Central memory CD8-positive, alpha-beta T cell (primary cell): Measurements from ENCODE around the gene ADAMTS5.

ENCODE experiments used
- ATAC-seq: fragments of 150-1000 bp; cut with Tn5 transposase; replicated peaks from 2 replicates; pipeline ENCODE4 v1.10.0; 2022; ENCODE audit warnings: mild to moderate bottlenecking, moderate FRiP score, moderate number of reproducible peaks; ENCODE audit not compliant: poor library complexity, severe bottlenecking; ENCODE audit errors: extremely low read depth
- DNase-seq, 2 donors: peaks; one replicate each; pipeline ENCODE4 v3.0.0; 2021; ENCODE audit warnings: low spot score in 2 of 2
- H3K27ac Mint-ChIP-seq: one replicate; pipeline ENCODE4 v1.8.0; 2022; ENCODE audit warnings: low read depth, mild to moderate bottlenecking, moderate library complexity, mixed read lengths
- H3K27me3 Mint-ChIP-seq: one replicate; pipeline ENCODE4 v1.8.0; 2022; ENCODE audit warnings: mixed read lengths
- H3K36me3 Mint-ChIP-seq: one replicate; pipeline ENCODE4 v1.8.0; 2022; ENCODE audit warnings: mild to moderate bottlenecking, moderate library complexity, mixed read lengths; ENCODE audit not compliant: insufficient read depth
- H3K4me1 Mint-ChIP-seq: one replicate; pipeline ENCODE4 v1.8.0; 2022; ENCODE audit warnings: mixed read lengths
- H3K4me3 Mint-ChIP-seq: one replicate; pipeline ENCODE4 v1.8.0; 2022; ENCODE audit warnings: mild to moderate bottlenecking, moderate library complexity, mixed read lengths
- H3K9me3 Mint-ChIP-seq: one replicate; pipeline ENCODE4 v1.8.0; 2022; ENCODE audit warnings: mixed read lengths

The ADAMTS5 gene

DNA sequence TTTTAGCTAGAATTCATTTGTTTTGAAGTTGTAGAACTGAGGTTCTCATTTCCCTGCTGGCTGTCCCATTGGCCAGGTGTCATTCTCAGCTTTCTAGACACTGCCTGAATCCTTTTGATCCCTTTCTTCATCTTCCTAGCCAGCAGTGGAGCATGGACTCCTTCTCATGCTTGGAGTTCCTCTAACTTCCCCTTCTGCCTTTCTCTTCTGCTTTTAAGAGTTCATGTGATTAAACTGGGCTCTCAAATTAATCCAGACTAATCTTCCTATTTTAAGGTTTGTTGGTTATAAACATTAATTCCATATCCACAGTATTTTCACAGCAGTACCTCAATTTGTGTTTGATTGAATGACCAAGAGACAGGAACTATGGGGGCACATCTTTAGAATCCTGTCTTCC, 52.3 kb downstream of the ADAMTS5 start:
- Mint-ChIP-seq H3K4me3 (no peak overlapping the region), H3K36me3 (no peaks in the 10 kb centered on the region), H3K27ac (no peak overlapping the region), H3K9me3 (peaks cover 6% of the 10 kb centered on the region), H3K27me3 (no peaks in the 10 kb centered on the region), H3K4me1 (no peaks in the 10 kb centered on the region)
- ATAC-seq (no peak), DNase-seq (no peak)

DNA sequence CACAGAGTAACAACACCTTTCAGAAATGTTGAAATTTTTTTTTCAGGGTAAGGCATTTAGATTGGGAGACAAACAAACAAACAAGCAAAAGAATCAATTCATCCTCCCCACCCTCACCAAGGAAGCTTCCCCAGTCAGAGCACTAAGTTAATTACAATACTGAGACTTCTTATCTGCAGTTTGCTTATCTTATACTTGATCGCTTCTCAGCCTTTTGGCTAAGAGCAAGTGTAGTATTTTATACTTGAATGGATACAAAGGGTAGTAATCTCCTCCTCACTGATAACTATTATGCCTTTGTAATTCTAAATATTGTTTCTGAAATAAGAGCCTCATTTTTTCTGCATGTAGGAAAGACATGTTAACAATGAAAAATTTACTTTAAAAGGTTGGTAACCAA, 54.4 kb downstream of the ADAMTS5 start:
- no peak for DNase-seq
- no peak for ATAC-seq
- Mint-ChIP-seq H3K9me3 (peaks cover 6% of the 10 kb centered on the region), H3K27ac (no peak overlapping the region), H3K27me3 (no peaks in the 10 kb centered on the region), H3K4me1 (no peaks in the 10 kb centered on the region), H3K36me3 (no peaks in the 10 kb centered on the region), H3K4me3 (no peak overlapping the region)

DNA sequence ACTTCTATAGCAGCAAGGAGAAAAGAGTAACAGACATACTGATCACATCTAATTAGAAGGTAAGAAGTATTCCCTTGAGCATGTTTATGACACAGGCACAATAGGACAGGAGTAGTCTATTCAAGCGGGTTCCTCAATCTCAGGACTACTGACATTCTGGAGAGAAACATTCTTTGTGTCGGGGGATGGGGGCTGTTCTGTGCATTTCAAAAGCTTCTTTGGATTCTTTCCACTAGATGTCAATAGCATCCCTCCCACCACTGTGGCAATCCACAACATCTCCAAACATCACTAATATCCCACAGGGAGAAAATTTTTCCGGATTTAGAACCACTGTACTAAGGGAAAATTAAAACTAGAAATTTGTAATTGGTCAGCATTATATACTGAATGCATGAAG, 56.9 kb downstream of the ADAMTS5 start:
- no peaks in the 10 kb centered on the region for H3K36me3 Mint-ChIP-seq
- DNase-seq (no peak), ATAC-seq (no peak)
- H3K9me3 Mint-ChIP-seq, result peaks cover 5% of the 10 kb centered on the region
- H3K4me1 Mint-ChIP-seq, result no peaks in the 10 kb centered on the region
- no peak overlapping the region for H3K27ac Mint-ChIP-seq
- H3K4me3 Mint-ChIP-seq, result no peak overlapping the region
- H3K27me3 Mint-ChIP-seq, result no peaks in the 10 kb centered on the region

DNA sequence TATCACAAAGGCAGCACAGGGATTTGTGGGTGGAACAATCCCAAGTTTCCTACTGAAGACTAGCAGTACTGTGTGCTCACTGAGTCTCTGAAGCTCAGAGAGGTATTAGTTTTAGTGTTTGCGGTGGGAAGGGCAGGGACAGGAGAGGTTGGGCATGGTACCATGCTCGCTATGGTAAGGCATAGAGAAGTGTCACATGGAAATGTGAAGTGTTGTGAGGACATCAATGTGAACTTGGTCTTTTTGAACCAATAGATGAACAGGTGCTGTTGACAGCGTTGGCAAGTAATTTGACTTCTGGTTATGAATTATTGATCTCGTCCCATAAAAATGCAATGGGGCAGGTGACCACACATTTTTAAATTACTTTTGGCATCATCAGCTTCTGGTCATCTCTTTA, 65.9 kb downstream of the ADAMTS5 start:
- H3K27ac Mint-ChIP-seq, result no peak overlapping the region
- no peaks in the 10 kb centered on the region for H3K4me1 Mint-ChIP-seq
- H3K4me3 Mint-ChIP-seq, result no peak overlapping the region
- peaks cover 11% of the 10 kb centered on the region for H3K9me3 Mint-ChIP-seq
- H3K36me3 Mint-ChIP-seq, result no peaks in the 10 kb centered on the region
- no peaks in the 10 kb centered on the region for H3K27me3 Mint-ChIP-seq
- DNase-seq, result no peak
- no peak for ATAC-seq

DNA sequence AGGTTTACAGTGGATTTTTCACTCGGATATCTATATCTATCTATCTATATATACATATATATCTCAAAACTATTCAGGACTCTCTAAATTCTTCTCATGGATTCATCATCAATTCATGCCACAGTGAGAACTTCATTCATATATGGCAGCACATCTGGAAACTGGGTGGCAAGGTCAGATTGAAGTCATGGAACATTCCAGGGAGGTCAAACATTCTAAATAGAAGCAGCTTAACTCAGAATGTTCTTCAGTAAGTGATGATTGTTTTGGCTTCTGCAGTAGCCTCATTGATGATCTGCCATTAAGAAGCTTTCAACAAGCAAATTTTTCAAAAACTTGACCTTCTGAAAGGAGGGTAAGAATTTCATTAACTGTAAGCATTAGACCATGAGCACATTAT, 74.7 kb downstream of the ADAMTS5 start:
- Mint-ChIP-seq H3K27ac (no peak overlapping the region), H3K36me3 (no peaks in the 10 kb centered on the region), H3K4me1 (no peaks in the 10 kb centered on the region), H3K4me3 (no peak overlapping the region), H3K9me3 (peaks cover 9% of the 10 kb centered on the region), H3K27me3 (peaks cover 10% of the 10 kb centered on the region)
- DNase-seq (no peak), ATAC-seq (no peak)

DNA sequence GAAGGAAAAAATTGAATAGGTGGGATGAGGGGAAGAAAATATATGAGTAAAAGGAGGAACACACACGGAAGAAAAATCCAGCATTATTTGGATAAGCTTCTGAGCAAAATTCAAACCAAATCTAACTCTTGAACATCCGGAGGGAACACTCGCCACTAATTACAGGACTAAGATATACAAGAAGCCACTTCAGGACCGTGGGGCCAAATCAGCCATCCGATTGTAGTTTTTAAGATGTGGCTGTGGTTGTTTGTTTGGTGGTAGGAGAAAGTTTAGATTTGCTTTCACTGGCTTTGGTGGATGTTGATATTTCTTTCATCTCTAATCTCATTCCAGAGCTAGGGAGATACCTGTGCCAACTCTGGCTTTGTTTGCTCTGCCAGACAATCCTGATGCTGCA, 78.0 kb downstream of the ADAMTS5 start:
- Mint-ChIP-seq H3K4me1 (no peaks in the 10 kb centered on the region), H3K9me3 (peaks cover 16% of the 10 kb centered on the region), H3K36me3 (no peaks in the 10 kb centered on the region), H3K27me3 (peaks cover 7% of the 10 kb centered on the region), H3K4me3 (no peak overlapping the region), H3K27ac (no peak overlapping the region)
- no peak for DNase-seq
- ATAC-seq, result no peak

DNA sequence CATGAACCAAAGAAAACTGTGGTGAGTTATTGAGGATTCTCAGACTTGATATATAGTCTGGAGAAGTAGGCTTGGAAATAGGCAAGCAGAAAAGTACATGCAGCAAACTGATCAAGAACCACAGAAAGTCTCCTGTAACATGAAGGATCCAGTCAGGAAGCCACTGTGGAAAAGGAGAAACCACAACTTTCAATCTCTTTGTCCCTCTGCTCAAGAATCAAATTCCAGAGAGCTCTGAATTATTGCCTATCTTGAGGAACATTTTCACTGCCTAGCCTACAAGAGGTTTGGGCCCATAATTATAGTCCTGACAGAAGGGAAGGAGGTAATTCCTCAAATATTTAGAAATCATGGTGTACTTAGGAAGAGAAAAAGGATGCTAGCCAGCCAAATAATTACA, 78.6 kb downstream of the ADAMTS5 start:
- Mint-ChIP-seq H3K4me3 (no peak overlapping the region), H3K36me3 (no peaks in the 10 kb centered on the region), H3K9me3 (peaks cover 13% of the 10 kb centered on the region), H3K27me3 (peaks cover under 1% of the 10 kb centered on the region), H3K4me1 (no peaks in the 10 kb centered on the region), H3K27ac (no peak overlapping the region)
- ATAC-seq, result no peak
- no peak for DNase-seq

DNA sequence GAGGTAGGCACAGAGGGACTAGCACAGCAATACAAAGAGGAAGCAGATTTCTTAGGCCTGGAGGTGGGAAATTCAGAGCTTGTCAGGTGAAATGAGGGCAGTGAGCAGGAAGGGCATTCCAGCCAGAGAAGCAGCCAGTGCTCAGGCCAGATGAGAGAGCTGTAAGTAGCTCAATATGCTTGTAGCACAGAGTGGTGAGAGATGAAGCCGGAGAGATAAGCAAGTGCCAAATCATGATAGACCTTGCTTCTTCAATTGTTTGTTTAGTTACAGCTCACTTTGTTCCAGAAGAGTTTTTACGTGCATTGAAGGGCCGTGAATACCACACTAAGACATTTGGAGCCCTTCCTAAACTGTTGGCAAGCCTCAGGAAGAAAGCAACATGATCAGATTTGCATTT, 79.6 kb downstream of the ADAMTS5 start:
- no peak for ATAC-seq
- Mint-ChIP-seq H3K36me3 (no peaks in the 10 kb centered on the region), H3K9me3 (peaks cover 13% of the 10 kb centered on the region), H3K4me1 (no peaks in the 10 kb centered on the region), H3K4me3 (no peak overlapping the region), H3K27ac (no peak overlapping the region), H3K27me3 (no peaks in the 10 kb centered on the region)
- no peak for DNase-seq

DNA sequence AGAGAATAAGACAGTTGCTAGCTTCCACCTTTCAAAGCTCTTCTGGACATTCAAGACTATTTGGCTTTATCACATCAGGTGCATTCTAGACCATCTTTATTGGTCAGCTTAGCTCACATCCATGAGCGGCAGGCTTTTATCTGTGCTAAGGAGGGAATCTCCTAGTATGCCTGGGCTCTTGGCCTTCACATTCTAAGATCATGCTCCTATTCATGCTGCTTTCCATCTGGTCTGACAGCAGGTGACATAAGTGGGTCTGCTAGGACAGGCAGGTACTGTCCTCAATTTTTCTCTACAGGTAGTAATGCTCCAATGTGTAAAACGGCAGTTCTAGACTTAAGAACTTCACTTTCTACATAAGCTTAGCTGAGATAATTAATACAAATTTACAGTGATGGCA, 82.5 kb downstream of the ADAMTS5 start:
- Mint-ChIP-seq H3K4me3 (no peak overlapping the region), H3K36me3 (no peaks in the 10 kb centered on the region), H3K9me3 (peaks cover 13% of the 10 kb centered on the region), H3K4me1 (no peaks in the 10 kb centered on the region), H3K27ac (no peak overlapping the region), H3K27me3 (no peaks in the 10 kb centered on the region)
- DNase-seq, result no peak
- no peak for ATAC-seq

DNA sequence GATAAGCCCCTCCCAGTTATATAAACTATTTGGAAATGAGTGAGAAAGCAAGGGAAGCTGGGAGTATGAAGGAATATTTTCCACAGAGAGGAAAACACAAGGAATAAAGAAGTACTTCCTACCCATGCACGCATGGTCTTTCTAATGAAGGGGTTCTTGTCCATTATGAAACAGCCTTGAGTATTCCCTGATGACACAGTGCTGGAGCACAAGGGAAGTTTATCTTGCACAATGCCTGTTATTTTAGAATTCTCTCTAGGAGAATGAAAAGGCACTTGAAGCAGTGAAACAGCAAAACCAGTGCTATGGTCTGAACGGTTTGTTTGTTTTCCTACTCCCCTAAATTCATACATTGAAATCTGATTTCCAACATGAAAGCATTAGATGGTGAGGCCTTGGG, 83.1 kb downstream of the ADAMTS5 start:
- H3K27ac Mint-ChIP-seq, result no peak overlapping the region
- no peak for DNase-seq

DNA sequence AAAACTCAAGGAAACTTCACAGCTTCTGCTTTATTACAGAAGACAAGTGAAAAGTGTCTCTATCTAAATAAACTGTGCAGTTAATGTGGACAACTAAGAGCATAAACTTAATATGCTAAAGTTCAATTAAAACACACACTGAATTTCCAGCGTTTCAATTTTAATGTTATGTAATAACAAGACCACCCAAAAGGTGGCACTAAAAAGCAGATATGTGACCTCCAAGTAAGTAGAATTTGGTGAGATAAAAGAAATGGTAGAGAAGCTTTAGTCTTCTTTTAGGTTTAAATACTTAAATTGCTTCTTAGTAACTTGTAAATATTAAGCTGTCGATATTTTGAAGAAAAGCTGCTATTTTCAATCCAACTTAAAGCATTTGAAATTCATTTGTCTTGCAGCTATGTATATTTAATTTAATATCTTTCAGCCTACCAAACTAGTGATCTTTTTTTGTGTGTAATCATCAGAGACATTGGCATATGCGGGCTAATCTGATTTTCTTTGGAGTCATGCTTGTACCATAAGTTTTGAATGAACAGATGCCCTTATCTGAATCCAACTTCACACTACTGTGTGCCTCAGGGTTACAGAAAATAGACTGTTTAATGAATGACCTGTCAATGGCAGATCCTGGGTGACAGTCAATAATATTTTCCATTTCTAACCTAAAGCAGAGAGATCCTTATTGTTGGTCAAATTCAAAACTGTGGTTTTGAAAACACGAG, 85.2 kb downstream of the ADAMTS5 start:
- Mint-ChIP-seq H3K36me3 (no peaks in the 10 kb centered on the region), H3K27me3 (no peaks in the 10 kb centered on the region), H3K9me3 (peaks cover 6% of the 10 kb centered on the region), H3K27ac (no peak overlapping the region), H3K4me3 (no peak overlapping the region), H3K4me1 (no peaks in the 10 kb centered on the region)
- DNase-seq (no peak), ATAC-seq (no peak)

More for the DNA sequence above, 83.1 kb downstream of the ADAMTS5 start:
- no peak overlapping the region for H3K4me3 Mint-ChIP-seq
- no peaks in the 10 kb centered on the region for H3K36me3 Mint-ChIP-seq
- ATAC-seq, result no peak
- no peaks in the 10 kb centered on the region for H3K4me1 Mint-ChIP-seq
- H3K27me3 Mint-ChIP-seq, result no peaks in the 10 kb centered on the region
- H3K9me3 Mint-ChIP-seq, result peaks cover 13% of the 10 kb centered on the region

DNA sequence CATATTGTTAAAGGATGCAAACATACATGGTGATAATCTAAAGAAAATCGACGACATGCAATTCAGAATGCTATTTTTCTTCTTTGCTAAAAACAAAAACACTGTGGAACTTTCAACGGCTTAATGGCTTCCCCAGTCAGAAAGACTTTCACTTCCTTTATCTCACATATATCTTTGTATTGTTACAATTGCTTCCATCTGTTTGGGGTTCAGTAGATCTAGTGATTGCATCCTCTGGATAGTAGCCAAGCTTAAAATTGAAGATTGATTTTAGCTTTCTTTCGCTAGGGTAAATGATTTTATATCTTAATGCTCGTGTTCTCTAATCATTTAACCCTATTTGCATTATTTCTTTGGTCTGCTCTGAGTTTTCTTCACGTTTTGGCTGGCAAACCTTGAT, 89.9 kb downstream of the ADAMTS5 start:
- Mint-ChIP-seq H3K4me3 (no peak overlapping the region), H3K36me3 (no peaks in the 10 kb centered on the region)
- no peak for DNase-seq

DNA sequence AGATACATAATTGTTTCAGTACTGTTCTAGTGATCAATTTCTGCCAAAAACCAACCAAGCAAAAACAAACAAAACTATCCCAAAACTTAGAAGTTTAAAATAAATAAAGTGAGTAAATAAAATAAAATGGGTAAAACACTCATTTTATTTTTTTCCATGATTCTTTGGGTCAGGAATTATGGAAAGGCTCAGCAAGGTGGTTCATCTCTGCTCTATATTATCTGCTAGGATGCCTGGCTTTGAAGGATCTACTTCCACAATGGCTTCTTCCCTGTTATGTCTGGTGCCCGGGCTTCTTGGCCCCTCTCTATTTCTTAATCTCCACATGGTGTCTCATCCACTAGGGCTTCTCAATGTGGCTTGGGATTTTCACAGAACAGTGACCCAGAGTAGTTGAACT, 92.5 kb downstream of the ADAMTS5 start:
- H3K9me3 Mint-ChIP-seq, result no peaks in the 10 kb centered on the region
- H3K4me1 Mint-ChIP-seq, result no peaks in the 10 kb centered on the region
- H3K36me3 Mint-ChIP-seq, result no peaks in the 10 kb centered on the region
- DNase-seq (no peak), ATAC-seq (no peak)
- H3K4me3 Mint-ChIP-seq, result no peak overlapping the region
- no peaks in the 10 kb centered on the region for H3K27me3 Mint-ChIP-seq
- H3K27ac Mint-ChIP-seq, result no peak overlapping the region

More for the DNA sequence above, 89.9 kb downstream of the ADAMTS5 start:
- H3K27me3 Mint-ChIP-seq, result no peaks in the 10 kb centered on the region
- H3K4me1 Mint-ChIP-seq, result no peaks in the 10 kb centered on the region
- H3K9me3 Mint-ChIP-seq, result no peaks in the 10 kb centered on the region
- H3K27ac Mint-ChIP-seq, result no peak overlapping the region
- ATAC-seq, result no peak
